Measurements from ENCODE around the gene HEMK1.

The HEMK1 gene

DNA sequence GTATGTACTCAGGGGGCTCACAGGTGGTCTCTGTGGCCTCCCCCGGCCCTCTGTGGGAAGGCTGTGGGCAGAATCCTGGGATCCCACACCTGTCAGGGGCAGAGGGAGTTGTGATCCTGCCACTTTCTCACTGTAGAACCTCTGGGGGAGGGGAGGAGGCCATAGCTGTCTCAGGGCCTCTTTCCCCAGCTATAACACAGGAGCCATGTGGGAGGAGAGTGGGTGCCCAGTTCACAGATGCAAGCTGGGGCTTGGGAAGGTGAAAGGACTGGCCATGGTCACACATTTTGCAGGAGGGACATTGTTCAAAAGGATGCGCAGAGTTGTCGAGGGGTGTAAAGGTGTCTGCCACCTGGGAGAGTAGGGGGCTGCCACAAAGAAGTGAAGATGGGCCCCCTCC lies 59.3 kb downstream of the HEMK1 start:
- no peak overlapping the region for H3K4me3 ChIP-seq
- DNase-seq = no peak
- TF ChIP-seq, protein P1, sequence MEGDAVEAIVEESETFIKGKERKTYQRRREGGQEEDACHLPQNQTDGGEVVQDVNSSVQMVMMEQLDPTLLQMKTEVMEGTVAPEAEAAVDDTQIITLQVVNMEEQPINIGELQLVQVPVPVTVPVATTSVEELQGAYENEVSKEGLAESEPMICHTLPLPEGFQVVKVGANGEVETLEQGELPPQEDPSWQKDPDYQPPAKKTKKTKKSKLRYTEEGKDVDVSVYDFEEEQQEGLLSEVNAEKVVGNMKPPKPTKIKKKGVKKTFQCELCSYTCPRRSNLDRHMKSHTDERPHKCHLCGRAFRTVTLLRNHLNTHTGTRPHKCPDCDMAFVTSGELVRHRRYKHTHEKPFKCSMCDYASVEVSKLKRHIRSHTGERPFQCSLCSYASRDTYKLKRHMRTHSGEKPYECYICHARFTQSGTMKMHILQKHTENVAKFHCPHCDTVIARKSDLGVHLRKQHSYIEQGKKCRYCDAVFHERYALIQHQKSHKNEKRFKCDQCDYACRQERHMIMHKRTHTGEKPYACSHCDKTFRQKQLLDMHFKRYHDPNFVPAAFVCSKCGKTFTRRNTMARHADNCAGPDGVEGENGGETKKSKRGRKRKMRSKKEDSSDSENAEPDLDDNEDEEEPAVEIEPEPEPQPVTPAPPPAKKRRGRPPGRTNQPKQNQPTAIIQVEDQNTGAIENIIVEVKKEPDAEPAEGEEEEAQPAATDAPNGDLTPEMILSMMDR (IDR thresholded peaks at IDR 0.05) = no peak
- no peaks in the 10 kb centered on the region for H3K36me3 ChIP-seq
- intact Hi-C loops (cut with DNase I; ENCODE audit: low total_unique reads) = no loop called here
- H3K4me1 ChIP-seq = peaks cover 0 to 22% (median 10%) of the 10 kb centered on the region in 4 donors
- no peak overlapping the region for H3K27ac ChIP-seq
- H3K27me3 ChIP-seq = no peaks in the 10 kb centered on the region
- no peaks in the 10 kb centered on the region for H3K9me3 ChIP-seq

DNA sequence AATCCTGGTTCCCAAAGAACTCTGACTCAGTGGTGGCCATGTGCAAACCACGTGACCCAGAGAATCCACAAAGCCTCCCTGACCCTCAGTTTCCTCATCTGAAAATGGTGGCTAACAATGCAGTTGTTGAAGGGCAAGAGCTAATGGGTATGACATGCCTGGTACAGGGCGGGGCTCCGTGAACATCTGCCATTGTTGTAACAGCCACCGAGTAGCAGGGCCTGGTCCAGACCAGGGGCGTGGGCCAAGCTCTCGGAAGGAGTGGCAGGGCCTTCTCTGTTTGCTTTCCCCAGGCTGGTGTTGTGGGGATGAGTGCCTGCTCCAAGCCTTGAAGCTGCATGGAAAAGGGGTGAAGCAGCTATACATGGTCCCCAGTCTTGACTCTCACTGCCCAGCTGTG lies 61.1 kb downstream of the HEMK1 start:
- intact Hi-C loops (cut with DNase I; ENCODE audit: low total_unique reads) = no loop called here
- Histone ChIP-seq H3K4me3 (no peak overlapping the region), H3K9me3 (no peaks in the 10 kb centered on the region), H3K27ac (no peak overlapping the region), H3K27me3 (no peaks in the 10 kb centered on the region), H3K4me1 (peaks cover 0 to 17% (median 6%) of the 10 kb centered on the region in 4 donors), H3K36me3 (no peaks in the 10 kb centered on the region)
- TF ChIP-seq, protein P1 (IDR thresholded peaks at IDR 0.05) = no peak
- DNase-seq = no peak

DNA sequence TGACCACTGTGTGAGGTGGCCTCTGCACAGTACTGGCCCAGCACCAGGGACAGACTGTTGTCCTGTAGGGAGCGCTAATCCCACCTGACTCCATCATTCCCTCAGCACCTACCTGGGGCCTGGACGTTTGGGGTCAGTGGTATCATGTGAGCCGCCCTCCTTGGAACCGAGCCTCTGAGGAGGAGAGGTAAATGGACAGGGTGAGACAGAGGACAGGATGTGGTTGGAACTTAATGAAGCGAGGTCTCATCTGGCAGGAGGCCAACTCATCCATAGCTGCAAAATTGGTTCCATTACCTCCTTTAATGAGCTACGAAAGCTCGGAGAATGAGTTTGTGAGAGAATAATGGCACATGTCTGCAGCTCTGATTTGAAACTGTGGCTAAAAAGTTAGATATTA lies 61.6 kb downstream of the HEMK1 start:
- DNase-seq = no peak
- intact Hi-C loops (cut with DNase I; ENCODE audit: low total_unique reads) = no loop called here
- Histone ChIP-seq H3K27me3 (no peaks in the 10 kb centered on the region), H3K9me3 (no peaks in the 10 kb centered on the region), H3K27ac (no peak overlapping the region), H3K36me3 (no peaks in the 10 kb centered on the region), H3K4me3 (no peak overlapping the region), H3K4me1 (peaks cover 0 to 17% (median 6%) of the 10 kb centered on the region in 4 donors)
- TF ChIP-seq, protein P1 (IDR thresholded peaks at IDR 0.05) = no peak

DNA sequence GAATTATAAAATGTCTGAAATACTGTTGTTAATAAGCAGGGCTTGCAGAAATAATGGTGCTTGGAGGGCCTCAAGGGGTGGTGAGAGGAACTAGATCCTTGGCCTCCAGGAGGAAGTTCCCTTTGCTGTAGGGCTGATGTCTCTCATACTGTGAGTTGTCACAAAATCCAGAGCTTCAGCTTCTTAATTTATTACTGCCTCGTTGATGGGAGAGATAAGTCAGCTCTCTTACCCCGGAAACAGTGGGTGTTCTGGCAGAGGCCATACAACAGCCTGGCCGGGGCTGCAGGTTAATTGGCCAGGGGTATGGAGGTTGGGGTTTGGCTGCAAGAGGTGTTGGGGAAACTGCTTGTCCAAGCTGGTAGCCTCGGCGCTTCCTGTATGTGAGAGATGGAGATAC lies 63.1 kb downstream of the HEMK1 start:
- no peak overlapping the region for H3K4me3 ChIP-seq
- TF ChIP-seq, protein P1 (IDR thresholded peaks at IDR 0.05) = no peak
- no peak overlapping the region for H3K27ac ChIP-seq
- H3K36me3 ChIP-seq = no peaks in the 10 kb centered on the region
- no peaks in the 10 kb centered on the region for H3K9me3 ChIP-seq
- no peaks in the 10 kb centered on the region for H3K27me3 ChIP-seq
- intact Hi-C loops (cut with DNase I; ENCODE audit: low total_unique reads) = no loop called here
- H3K4me1 ChIP-seq = peaks cover 0 to 21% (median 6%) of the 10 kb centered on the region in 4 donors
- no peak for DNase-seq

GRCh38 chr3:50633230-50633790 lies 64.0 kb downstream of the HEMK1 start:
- H3K4me3 ChIP-seq = no peak overlapping the region
- no peaks in the 10 kb centered on the region for H3K9me3 ChIP-seq
- intact Hi-C loops (cut with DNase I; ENCODE audit: low total_unique reads) = no loop called here
- no peak for DNase-seq
- peaks cover 0 to 20% (median 3%) of the 10 kb centered on the region in 4 donors for H3K4me1 ChIP-seq
- no peaks in the 10 kb centered on the region for H3K36me3 ChIP-seq
- TF ChIP-seq, protein P1 (IDR thresholded peaks at IDR 0.05) = no peak
- H3K27ac ChIP-seq = no peak overlapping the region
- no peaks in the 10 kb centered on the region for H3K27me3 ChIP-seq

DNA sequence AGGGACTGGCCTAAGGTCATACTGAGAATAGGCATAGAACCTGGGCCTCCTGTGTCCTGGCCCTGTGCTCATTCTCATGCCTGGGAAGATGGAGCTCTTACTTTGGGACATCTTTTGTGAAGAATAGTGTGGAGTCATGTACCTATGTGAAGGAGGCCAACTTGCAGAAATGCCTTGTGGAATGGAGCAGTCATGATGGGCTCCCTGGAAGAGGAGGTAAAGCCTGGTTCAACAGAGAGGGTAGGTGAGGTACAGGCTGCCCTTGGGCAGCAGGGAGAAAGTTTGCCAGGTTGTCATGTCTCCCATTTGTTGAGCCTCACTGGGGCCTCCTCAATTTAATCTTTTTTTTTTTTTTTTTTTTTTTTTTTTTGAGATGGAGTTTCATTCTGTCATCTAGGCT lies 65.7 kb downstream of the HEMK1 start:
- Histone ChIP-seq H3K4me3 (no peak overlapping the region), H3K27me3 (no peaks in the 10 kb centered on the region), H3K9me3 (no peaks in the 10 kb centered on the region), H3K4me1 (peaks cover 0 to 25% (median 3%) of the 10 kb centered on the region in 4 donors), H3K36me3 (no peaks in the 10 kb centered on the region), H3K27ac (no peak overlapping the region)
- intact Hi-C loops (cut with DNase I; ENCODE audit: low total_unique reads) = no loop called here
- DNase-seq = no peak
- TF ChIP-seq, protein P1 (IDR thresholded peaks at IDR 0.05) = no peak
